EH (cell line): ENCODE data around the gene USP16.
"Not testable (repeated sequence)": the region's sequence is repeated elsewhere in the genome, so short reads cannot be mapped to it uniquely, and the experiment has no call there.

Source experiments
- DNase-seq: peaks from one replicate; pipeline ENCODE4 v3.0.0-alpha.2; 2015; ENCODE audit warnings: low read depth

Gene USP16

DNA sequence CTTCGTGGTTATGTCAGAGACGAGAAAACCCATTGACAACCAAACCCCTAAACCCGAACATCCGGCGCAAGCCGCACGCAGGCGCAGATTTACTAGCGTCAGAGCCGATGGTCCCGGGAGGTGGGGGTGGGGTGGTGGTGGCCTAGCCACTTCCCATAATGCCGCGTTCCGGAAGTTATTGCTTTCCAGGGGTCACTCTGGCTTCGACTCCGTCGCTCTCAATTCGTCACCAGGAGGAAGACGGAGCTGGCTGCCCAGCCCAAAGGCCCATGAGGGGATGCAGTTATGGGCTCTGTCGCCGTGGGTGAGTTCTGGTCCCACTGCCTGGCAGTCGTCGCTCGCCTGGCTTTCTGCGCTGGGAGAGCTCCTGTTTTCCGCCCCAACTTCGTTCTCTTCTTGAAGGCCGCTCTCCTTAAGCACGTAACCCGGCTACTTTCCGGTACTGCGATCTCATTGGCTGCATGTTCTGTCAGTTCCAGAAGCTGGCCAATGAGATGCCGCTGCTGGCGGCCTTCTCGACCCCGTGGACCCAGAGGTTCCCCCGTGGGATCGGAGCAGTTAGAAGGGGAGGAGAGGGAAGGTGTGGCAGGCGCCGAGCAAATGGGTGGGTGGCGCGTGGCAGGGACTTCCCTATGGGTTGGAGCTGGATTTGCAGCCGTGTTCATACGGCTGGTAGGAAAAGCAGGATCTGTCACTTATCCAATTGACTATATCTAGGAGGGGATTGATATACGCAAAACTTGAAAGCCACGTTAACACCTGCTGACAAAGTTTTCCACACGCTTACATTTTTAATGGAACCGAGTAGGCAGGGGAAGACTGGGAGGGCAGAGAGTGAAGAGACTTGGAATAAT lies at the start of gene USP16:
USP16 (plus strand) TSS at position 195 of the 854 bp plus-strand sequence. CDS start 3,246 bp downstream, outside the sequence.
- DNase-seq: peak; percentile 98

DNA sequence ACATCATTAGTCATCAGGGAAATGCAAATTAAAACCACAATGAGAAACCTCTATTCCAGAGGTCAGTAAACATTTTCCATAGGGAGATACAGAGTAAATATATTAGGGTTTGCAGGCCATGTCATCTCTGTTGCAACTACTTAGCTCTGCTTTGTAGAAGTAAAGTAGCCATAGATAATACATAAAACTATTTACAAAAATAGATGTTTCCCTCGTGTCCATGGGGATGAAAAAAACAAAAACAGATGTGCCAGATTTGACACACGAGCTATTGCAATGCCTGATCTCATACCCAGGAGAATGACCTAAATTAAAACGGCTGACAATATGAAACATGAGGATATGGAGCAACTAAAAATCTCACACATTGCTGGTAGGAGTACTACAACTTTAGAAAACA lies 49.1 kb upstream of the USP16 start:
- DNase-seq: peak; percentile 67

DNA sequence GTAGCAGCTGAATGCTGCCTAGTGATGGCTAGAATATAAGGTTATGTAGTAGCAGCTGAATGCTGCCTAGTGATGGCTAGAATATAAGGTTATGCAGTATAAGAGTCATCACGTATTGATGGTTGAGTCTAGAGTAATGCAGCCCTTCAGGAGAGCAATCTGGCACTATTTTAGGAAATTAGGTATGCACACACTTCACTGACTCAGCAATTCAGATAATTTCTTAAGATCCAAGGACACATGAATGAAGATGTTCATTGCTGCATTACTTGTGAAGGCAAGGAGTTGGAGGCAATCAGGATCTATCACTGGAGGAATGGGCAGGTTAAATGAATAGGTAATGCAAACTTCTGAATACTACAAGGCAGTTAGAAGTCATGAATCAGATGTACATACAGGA lies 45.4 kb upstream of the USP16 start:
- no peak for DNase-seq

DNA sequence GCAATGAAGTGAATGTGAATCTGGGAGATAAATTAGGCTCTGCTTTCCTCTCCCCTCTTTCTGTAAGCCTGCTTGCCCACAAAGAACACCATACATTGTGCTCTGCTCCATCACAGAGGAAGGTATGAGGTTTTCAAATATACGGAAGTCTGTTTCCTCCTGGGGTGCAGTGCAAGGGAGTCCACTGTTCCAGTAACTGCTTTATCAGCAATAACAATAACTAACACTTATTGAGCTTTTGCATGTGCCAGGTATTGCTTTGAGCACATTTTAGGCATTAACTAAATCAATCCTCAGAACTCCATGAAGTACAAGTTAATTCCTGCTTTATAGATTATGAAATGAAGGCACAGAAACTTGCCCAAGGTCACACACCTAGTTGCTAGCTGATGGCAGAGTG lies 41.8 kb upstream of the USP16 start:
- DNase-seq: no peak

DNA sequence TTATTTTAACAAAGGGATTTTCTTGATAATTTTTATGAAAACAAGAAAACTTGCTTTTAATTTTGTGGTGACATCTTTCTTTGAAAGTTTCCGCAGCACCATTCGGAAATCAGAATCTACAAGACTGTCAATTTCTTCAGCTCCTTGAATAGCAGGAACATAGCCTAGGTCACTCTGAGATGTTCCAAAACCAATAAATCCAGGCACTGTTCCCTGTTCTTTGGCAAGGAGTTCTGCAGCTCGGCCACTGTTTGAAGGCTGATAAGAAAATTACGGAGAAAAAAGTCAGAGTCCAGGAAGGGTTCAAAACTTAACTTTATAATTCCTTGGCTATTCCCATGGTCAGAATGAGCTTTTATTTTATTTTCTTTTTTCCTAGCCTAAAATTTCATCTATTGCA lies 37.8 kb upstream of the USP16 start:
- no peak for DNase-seq

DNA sequence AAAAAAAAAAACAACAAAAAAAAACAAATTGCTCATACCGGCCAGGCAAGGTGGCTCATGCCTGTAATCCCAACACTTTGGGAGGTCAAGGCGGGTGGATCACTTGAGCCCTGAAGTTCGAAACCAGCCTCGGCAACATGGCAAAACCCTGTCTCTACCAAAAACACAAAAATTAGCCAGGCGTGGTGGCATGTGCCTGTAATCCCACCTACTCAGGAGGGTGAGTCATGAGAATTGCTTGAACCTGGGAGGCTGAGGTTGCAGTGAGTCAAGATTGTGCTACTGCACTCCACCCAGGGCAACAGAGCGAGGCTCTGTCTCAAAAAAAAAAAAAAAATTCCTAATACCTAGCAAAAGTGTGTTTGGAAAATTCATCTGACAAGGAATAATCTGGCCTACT lies 36.3 kb upstream of the USP16 start:
- DNase-seq: peak; percentile 28

DNA sequence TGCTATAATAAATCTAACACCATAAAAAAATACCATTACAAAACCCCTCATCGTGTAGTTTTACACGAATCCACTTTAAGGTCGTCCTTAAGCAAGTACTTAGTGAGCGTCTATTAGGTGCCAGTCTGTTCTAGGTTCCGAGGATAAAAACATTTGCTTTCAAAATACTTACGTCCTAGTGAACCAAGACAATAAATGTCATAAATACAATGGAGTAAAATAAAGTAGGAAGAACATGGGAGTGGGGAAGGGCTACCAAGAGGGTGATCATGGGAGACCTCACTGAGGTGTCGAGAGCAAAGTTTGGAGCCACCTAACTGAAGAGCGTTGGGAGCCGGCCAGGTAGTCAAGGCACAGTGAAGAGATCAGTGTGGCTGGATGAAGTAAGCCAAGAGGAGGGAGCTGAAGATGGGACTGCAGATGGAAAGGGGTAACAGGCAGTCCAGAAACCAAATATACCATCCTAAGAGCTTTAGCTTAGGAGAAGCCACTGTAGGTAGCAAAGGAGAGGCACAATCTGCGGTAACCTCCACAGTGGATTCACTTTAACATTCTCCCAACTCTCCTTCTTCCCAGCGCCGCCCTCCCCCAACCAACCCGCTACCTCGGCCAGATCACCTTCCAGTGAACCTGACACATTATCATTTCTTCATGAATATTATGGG lies 32.5 kb upstream of the USP16 start:
- peak; percentile 6 for DNase-seq

DNA sequence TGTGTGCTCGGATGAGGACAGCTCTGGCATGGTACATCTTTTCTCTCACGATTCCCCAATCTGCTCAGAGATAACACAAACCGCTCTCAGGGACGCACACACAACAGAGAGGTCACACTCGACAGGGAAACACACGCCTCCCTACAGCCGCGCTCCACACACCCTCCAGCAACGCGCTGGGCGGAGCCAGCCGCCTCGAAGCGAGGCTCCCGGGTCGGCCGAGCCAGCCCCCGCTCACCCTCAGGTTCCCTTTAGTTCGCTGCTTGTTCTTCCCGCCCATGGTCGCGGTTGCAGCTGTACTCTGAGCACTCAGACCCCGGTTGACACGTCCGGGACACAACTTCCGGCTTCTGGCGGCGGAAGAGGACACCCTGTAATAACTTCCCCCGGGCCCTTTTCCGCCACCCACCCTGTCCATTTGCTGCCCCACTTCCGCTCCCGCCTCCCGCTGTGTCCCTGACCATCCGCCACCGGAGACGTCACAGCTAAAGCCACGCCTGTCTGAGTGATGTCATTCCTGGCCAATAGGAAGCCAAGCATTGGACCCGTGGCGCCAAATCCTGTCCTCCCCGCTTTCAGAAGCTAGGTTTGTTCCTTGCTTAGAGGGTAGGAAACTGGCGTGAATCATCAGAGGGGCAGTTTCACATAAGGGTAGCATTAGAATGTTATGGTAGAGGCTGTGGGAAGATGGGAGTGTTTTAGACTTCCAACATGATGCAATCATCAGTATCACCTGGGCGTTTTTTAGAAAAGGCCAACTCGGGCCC lies 31.8 kb upstream of the USP16 start, which contains the start of gene LTN1:
LTN1 (minus strand) TSS at position 352 of the 767 bp plus-strand sequence; CDS start at position 280, 72 bp downstream.
- peak; percentile 99 for DNase-seq

DNA sequence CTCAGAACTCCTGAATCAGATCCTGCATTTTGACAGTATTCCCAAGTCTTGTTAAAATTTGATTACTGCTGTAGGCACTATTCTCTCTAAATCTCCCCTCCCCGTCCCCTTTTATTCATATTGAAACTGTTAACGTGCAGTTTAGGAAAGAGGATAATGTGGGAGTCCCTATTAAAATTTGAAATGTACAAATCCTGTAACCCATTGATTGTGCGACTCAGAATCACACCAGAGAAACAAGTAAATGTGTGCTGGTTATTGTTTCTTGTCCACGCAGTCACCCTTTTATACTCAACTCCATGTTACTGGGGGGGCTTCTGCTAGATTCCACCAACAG lies 31.2 kb upstream of the USP16 start:
- DNase-seq: no peak

DNA sequence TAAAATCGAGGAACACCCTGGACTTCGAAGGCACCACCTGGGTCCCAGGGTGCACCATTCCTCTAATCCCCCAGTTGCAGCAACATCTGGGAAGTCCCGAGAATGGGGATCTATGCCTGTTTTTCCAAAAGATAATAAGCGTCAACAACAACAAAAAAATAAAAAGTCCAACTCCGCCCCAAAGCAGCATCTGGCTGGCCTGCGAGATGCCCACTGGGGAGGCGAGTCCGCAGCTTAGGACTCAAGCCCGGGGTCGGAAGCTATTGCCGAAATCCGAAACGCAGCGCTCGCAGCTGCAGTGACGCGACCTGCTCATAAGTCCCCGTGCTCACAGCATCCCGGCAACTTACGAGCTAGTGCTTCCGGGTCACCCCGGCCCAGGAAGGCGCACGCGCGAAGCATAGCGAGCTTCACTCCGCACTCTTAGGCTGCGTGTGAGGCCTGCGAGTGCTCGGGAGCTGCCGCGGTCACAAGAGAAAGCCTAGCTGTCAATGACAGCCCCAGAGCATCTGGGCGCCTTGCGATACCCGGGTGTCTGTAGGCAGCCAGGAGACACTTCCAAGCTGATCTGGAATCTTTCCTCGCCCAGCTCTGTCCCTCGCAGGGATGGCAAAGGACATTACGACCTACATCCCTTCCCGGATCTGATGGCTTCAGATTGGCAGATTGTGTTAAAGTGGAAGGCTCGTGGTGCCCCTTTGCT lies 21.9 kb upstream of the USP16 start:
- DNase-seq: peak; percentile 96

DNA sequence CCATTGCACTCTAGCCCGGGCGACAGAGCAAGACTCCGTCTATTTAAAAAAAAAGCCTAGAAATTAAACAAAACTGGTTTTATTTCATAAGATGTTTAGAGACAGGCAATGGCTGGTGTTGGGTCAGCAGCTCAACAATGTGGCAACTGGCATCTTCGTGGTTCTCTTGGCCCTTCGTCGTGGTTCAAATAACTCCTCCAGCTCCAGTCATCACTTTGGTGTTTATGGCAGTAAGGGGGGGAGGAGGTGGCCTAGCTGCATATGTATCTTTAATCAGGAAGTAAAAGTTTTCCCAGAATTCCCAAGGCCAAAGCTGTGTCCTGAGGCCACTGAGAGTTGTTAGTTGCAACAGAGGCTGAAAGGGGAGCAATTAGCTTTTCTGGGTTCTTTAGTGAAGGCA lies 18.8 kb upstream of the USP16 start:
- peak; percentile 70 for DNase-seq

DNA sequence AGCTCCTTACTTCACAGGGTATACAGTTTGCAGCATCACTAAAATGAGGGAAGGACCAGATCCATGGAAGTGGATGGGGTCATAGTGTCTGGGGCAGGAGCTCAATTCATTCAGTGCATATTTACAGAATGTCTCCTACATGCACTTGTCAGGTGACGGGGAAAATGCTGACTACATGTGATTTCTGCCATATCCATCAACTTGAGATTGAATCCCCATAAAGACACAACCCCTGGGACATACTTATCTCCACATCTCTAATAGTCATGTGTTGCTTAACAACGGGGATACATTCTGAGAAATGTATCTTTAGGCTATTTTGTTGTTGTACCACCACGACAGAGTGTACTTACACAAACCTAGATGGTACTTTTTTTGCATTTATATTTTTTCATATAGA lies 17.3 kb upstream of the USP16 start:
- DNase-seq: no peak

DNA sequence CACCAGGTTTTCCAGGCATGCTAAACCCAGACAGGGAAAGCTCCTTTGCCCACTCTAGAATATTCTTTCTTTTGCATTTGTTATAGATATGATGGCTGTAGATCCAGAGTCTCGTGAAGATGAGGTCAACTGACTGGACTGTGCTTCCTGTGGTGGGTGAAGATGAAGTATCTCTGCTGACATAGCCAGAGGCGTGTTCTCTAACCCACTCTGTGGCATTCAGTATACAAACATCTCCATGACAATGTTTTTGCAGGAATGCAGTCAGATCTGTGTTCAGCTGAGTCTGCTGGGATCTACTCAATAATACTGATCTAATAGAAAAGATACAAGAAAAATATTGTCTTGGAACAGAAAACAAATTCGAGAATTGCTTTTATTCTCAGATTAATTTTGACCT lies 16.7 kb upstream of the USP16 start:
- peak; percentile 22 for DNase-seq

DNA sequence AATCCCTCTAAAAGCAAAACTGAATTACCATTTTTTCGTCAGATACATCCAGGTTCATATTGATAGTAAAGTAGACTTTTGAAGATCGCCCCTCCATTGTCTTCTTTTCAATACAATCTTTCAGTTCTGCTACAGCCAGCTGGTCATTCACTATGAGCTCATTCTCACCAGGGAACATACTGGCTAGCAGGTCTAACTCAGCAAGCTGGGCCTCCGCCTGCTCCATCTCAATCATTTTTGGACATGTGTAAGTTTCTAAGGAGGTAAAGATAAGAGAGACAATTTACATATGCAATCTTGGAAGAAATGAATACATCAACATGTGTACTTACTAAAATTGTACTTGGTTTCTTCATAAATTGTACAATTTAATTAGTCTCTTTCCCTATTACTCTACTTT lies 16.1 kb upstream of the USP16 start:
- no peak for DNase-seq

DNA sequence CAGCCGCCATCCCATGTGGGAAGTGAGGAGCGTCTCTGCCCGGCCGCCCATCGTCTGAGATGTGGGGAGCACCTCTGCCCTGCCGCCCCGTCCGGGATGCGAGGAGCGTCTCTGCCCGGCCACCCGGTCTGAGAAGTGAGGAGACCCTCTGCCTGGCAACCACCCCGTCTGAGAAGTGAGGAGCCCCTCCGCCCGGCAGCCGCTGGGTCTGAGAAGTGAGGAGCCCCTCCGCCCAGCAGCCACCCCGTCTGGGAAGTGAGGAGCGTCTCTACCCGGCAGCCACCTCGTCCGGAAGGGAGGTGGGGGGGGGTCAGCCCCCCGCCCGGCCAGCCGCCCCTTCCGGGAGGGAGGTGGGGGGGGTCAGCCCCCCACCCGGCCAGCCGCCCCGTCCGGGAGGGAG lies 13.2 kb upstream of the USP16 start:
- DNase-seq: not testable (repeated sequence)

DNA sequence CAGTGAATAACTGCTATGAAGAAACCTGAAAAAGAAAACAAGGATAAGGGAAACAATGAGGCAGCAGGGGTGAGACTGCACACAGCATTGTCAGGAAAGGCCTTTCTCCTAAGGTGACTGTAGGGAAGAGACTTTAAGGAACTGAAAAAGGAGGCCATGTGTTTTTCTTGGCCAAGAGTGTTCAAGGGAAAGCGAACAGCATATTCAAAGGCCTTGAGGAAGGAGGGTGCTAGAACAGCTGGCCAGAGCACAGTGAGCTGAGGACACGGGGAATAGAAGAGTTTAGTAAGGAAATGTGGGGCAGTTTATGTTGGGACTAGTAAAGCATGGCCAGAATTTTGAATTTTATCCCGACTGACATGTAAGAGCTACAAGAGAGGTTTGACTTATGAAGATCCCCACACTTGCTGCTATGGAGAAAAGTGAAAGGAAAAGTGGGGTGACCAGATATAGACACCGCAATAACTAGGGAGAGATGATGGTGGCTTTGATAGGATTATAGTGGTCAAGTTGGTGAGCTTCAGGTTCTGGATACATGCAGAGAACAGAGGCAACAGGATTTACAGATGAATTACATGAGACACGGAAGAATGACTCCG lies 6.7 kb upstream of the USP16 start:
- no peak for DNase-seq

DNA sequence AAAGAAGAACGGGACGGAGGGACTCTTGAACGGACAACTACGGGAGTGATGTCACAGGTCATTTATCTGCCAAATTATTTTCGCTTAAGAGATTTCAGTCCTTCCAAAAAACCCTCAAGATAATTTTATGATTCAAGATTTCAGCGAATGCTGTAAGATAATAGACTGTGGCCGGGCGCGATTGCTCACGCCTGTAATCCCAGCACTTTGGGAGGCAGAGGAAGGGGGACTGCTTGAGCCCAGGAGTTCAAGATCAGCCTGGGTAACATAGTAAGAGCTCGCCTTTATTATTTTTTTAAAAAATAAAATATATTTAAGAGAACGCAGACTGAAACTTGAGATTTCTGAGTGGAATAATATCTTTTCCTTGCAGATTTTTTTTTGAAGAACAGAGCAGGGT lies 5.9 kb upstream of the USP16 start:
- DNase-seq: peak; percentile 34

DNA sequence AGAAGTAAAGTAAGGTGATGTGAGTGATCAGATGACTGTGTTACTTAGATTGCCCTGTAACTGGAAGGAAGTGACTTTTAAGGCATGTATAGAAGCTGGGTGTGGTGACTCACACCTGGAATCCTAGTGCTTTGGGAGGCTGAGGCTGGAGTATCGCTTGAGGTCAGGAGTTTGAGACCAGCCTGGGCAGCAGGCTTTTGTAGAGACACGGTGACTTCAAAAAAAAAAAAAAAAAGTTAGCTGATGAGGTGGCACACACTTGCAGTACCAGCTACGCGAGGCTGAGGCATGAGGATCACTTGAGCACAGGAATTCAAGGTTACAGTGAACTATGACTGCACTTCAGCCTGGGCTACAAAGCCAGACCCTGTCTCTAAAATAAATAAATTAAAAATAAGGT lies 2.3 kb upstream of the USP16 start:
- DNase-seq: no peak

DNA sequence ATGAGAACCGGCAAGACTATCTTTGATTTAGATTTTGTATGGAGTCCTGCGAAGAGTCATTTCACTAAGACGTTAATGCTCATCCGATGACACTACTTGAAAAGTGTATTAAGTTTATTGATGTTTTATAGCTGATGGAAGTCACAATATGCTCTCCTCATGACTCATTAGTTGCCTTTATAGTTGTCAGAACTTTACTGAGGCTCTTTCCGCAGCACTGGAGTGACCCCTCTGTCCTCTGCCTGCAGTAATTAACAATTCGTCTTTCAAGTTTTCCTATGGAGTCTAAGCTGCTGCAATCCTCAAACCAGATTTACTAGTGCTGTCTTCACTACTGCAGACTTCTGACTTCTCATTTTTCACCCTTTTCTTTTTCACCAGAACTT lies 853 bp downstream of the USP16 start:
- peak; percentile 52 for DNase-seq

DNA sequence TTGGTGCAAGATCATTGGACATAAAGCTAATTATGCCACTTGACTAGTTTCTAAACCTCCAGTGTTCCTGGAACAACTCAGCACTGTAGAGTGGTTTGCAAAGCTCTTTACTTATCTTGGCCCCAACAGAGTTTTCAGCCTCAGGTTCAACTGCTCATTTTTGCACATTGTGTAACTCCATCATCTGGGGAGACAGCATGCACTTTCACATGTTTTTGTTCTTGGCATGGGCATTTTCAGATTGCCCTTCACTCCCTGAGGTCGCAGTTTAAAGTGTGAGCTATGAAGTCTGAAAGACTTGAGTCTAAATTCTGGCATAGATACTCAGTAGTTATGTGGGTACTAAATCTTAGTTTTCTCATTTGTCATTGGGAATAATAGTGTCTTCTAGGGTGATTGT lies 5.1 kb downstream of the USP16 start:
- no peak for DNase-seq

DNA sequence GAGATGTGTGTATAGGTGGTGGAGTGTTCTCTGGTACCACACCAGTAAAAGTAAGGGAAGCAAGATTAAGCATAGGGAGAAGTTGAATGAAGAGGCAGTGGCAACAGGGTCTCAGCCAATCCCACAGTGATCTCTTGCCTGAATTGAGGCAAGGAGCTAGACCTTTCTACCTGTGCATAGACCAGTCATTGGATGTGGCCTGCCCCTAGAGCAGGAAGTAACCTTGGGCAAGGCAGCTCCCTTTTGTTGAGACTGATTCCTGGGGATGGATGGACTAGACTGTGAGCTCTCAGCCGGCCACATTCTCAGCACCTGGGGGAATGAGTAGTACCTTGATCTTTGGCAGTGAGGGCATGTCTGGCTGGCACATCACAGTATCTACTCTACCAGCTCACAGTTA lies 6.4 kb downstream of the USP16 start:
- DNase-seq: no peak

DNA sequence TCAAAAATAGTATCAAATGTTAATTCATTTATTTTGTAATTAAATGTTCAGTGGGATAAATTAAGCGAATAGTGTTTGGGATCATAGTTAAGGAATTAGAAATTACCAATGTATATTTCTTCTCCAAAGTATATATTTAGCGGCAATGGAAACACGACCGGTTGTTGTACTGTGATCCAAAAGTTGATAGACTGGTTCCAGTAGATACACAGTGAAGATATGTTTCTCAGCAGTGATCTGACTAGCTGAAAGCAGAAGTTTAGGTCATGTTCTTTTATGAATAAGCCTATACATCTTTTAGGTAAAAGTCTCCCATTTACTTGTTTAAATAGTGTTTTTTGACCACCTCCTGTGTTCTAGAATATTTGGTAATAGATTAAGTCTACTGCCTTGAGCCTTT lies 8.8 kb downstream of the USP16 start:
- no peak for DNase-seq
